ENCODE data around the gene UGT3A1. TPM values are rescaled to one million over a fixed set of nuclear protein-coding genes. Genes with fewer than 3 reads are reported as not detected.

The UGT3A1 gene
- total and polyA plus RNA-seq, 2 donors (not counting 3 experiments of a cell fraction or from before 2014, with no cell fraction given), result not detected

DNA sequence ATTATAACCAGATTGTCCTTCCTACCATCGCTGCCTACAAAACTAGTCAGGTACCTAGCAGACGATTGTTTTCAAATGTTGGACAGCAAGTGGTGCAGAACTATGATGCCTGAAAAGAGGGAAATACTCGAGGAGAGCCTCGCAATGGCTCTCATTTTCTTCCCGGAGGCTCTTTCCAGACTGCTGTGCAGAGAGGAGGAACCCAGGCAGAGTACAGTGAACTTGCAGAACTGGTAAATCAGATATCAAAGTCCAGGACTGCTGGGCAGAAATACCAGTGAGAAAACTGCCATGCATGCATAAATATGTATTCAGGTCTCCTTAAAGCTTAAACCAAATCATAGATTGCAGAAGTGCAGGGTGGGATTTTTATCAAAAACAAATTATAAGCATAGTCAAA lies 26.4 kb upstream of the UGT3A1 start:
- no peaks in the 10 kb centered on the region for H4K20me1 ChIP-seq (replicated peaks; ENCODE audit: control insufficient read depth, extremely low read depth, insufficient read depth, low read length)
- H3K9ac ChIP-seq (replicated peaks; ENCODE audit: extremely low read depth, insufficient read depth, low read length), result no peak overlapping the region
- FAIRE-seq (no peak), DNase-seq (ENCODE audit: low read depth, low spot score) (no peak)
- POLR2A ChIA-PET, result no interaction called here
- TF ChIP-seq EZH2 (IDR thresholded peaks at IDR 0.05; ENCODE audit: borderline replicate concordance, low read depth, low read length, severe bottlenecking), result no peak
- TF ChIP-seq MYC (IDR thresholded peaks at IDR 0.05; ENCODE audit: low read depth, low read length), result no peak
- TF ChIP-seq JUN (IDR thresholded peaks at IDR 0.05; ENCODE audit: borderline replicate concordance, insufficient read depth, insufficient read length, low read depth), result no peak
- TF ChIP-seq FOS (IDR thresholded peaks at IDR 0.05; ENCODE audit: borderline replicate concordance, insufficient read depth, low read length), result no peak
- TF ChIP-seq, protein P1, sequence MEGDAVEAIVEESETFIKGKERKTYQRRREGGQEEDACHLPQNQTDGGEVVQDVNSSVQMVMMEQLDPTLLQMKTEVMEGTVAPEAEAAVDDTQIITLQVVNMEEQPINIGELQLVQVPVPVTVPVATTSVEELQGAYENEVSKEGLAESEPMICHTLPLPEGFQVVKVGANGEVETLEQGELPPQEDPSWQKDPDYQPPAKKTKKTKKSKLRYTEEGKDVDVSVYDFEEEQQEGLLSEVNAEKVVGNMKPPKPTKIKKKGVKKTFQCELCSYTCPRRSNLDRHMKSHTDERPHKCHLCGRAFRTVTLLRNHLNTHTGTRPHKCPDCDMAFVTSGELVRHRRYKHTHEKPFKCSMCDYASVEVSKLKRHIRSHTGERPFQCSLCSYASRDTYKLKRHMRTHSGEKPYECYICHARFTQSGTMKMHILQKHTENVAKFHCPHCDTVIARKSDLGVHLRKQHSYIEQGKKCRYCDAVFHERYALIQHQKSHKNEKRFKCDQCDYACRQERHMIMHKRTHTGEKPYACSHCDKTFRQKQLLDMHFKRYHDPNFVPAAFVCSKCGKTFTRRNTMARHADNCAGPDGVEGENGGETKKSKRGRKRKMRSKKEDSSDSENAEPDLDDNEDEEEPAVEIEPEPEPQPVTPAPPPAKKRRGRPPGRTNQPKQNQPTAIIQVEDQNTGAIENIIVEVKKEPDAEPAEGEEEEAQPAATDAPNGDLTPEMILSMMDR (IDR thresholded peaks at IDR 0.05; ENCODE audit: extremely low read depth in 1 of 2, insufficient read depth in 1 of 2, low read depth in 1 of 2, low read length in 2 of 2), result no peak
- no peak for TF ChIP-seq GATA2 (IDR thresholded peaks at IDR 0.05; ENCODE audit: insufficient read depth, insufficient read length, low read depth, low read length)
- TF ChIP-seq POLR2AphosphoS5 (IDR thresholded peaks at IDR 0.05; ENCODE audit: insufficient read depth, low read depth, low read length), result no peak
- TF ChIP-seq, protein P2, sequence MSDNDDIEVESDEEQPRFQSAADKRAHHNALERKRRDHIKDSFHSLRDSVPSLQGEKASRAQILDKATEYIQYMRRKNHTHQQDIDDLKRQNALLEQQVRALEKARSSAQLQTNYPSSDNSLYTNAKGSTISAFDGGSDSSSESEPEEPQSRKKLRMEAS (IDR thresholded peaks at IDR 0.05; ENCODE audit: insufficient read depth, insufficient read length), result no peak
- H3K27me3 ChIP-seq (ENCODE audit: control insufficient read depth in 2 of 2, insufficient read depth in 2 of 2, low read length in 2 of 2), result no peaks in the 10 kb centered on the region
- no peak overlapping the region for H3K4me2 ChIP-seq (ENCODE audit: insufficient read depth, low read length)
- dilution Hi-C loops (cut with MboI; ENCODE audit: extremely low pct_ligation_motif_present, low sequenced_read_pairs) (no loop called here), intact Hi-C loops (cut with micrococcal nuclease) (no loop called here)
- BruUV-seq (replicated peaks), result no TSS peak
- H3K36me3 ChIP-seq (ENCODE audit: control insufficient read depth in 2 of 2, extremely low read depth in 1 of 2, insufficient read depth in 2 of 2, low read length in 2 of 2), result no peaks in the 10 kb centered on the region
- no peak overlapping the region for H3K4me3 ChIP-seq (replicated peaks in 1 of 3; ENCODE audit: insufficient read depth in 1 of 3, low read depth in 1 of 3, low read length in 3 of 3)
- CTCF ChIA-PET, result no interaction called here
- H3K9me3 ChIP-seq (replicated peaks; ENCODE audit: control insufficient read depth, insufficient read depth, low read length), result no peaks in the 10 kb centered on the region
- no peaks in the 10 kb centered on the region for H3K9me1 ChIP-seq (replicated peaks; ENCODE audit: control insufficient read depth, extremely low read depth, insufficient read depth, low read length)
- no peak overlapping the region for H2AFZ ChIP-seq (ENCODE audit: low read depth, low read length)
- H3K27ac ChIP-seq (ENCODE audit: insufficient read depth, low read depth, low read length), result no peak overlapping the region
- no peaks in the 10 kb centered on the region for H3K4me1 ChIP-seq (ENCODE audit: control insufficient read depth, extremely low read depth, insufficient read depth, low read length)
- no peaks in the 10 kb centered on the region for H3K79me2 ChIP-seq (ENCODE audit: control insufficient read depth, insufficient read depth, low read length)

Measured in endothelial cell of umbilical vein (primary cell).